Sciatic nerve (tissue), 2 donors: Measurements from ENCODE around the gene SRPK2. TPM values are rescaled to one million over a fixed set of nuclear protein-coding genes. Genes with fewer than 3 reads are reported as not detected.
"Not testable (repeated sequence)": the region's sequence is repeated elsewhere in the genome, so short reads cannot be mapped to it uniquely, and the experiment has no call there.

Experiments used
- ATAC-seq: fragments of 200-7000 bp; cut with Tn5 transposase; one replicate; pipeline ENCODE4 v1.9.1; 2020; ENCODE audit warnings: mild to moderate bottlenecking, moderate library complexity
- DNase-seq: peaks from one replicate; pipeline ENCODE4 v3.0.0-alpha.2; 2020; ENCODE audit warnings: low spot score
- intact Hi-C: fragments of 100-400 bp; cut with DNase I; formaldehyde crosslinking; loops from one replicate; pipeline ENCODE4 v1.14.2; 2022
- total RNA-seq: library from RNA; stranded (reverse); fragmentation: NEBNext Ultra II Directional; extraction: Animal tissue kit (Norgen Biotek cat#: 25700); gene quantifications from one replicate; pipeline ENCODE4 v1.2.1, GENCODE V29; 2021
- donor health status: DM: no; HTN: no; CAD: no.
- donor health status: DM: no; HTN: no; CAD: no.

SRPK2 gene
- total RNA-seq, 1 donor from 2014 or later: 72.8 TPM

GRCh38 chr7:105246679-105247078, 142.0 kb downstream of the SRPK2 start:
- DNase-seq: no peak
- ATAC-seq: no peak
- intact Hi-C loops: no loop called here

- DNase-seq (no peak), ATAC-seq (no peak)
- intact Hi-C loops: no loop called here
Measured at GRCh38 chr7:105246256-105246655, 142.5 kb downstream of the SRPK2 start.

GRCh38 chr7:105245398-105246114, 143.2 kb downstream of the SRPK2 start:
- DNase-seq (no peak), ATAC-seq (peak; percentile 57)
- intact Hi-C loops: no loop called here

GRCh38 chr7:105244594-105244993, 144.1 kb downstream of the SRPK2 start:
- no peak for DNase-seq
- intact Hi-C loops: no loop called here
- peak; percentile 21 for ATAC-seq

- ATAC-seq (no peak), DNase-seq (no peak)
- intact Hi-C loops: no loop called here
Measured at GRCh38 chr7:105241198-105241597, 147.5 kb downstream of the SRPK2 start.

- intact Hi-C loops: no loop called here
- ATAC-seq (no peak), DNase-seq (no peak)
Measured at GRCh38 chr7:105238198-105238765, 150.4 kb downstream of the SRPK2 start.

GRCh38 chr7:105234886-105235285, 153.8 kb downstream of the SRPK2 start:
- intact Hi-C loops: no loop called here
- DNase-seq: no peak
- no peak for ATAC-seq

- ATAC-seq, DNase-seq, intact Hi-C loops: not testable (repeated sequence)
Measured at GRCh38 chr7:105232829-105233291, 155.9 kb downstream of the SRPK2 start.

- intact Hi-C loops: no loop called here
- ATAC-seq (no peak), DNase-seq (no peak)
Measured at GRCh38 chr7:105230486-105230885, 158.2 kb downstream of the SRPK2 start.

- intact Hi-C loops: no loop called here
- no peak for DNase-seq
- no peak for ATAC-seq
Measured at GRCh38 chr7:105229641-105230040, 159.1 kb downstream of the SRPK2 start.

- ATAC-seq: no peak
- intact Hi-C loops: no loop called here
- no peak for DNase-seq
Measured at GRCh38 chr7:105228555-105228954, 160.2 kb downstream of the SRPK2 start.

- DNase-seq: no peak
- ATAC-seq: no peak
- intact Hi-C loops: no loop called here
Measured at GRCh38 chr7:105227391-105227790, 161.3 kb downstream of the SRPK2 start.

- intact Hi-C loops: no loop called here
- ATAC-seq (peak; percentile 65), DNase-seq (no peak)
Measured at GRCh38 chr7:105224884-105225651, 163.7 kb downstream of the SRPK2 start.

GRCh38 chr7:105222953-105223352, 165.8 kb downstream of the SRPK2 start:
- DNase-seq: no peak
- intact Hi-C loops: no loop called here
- peak; percentile 50 for ATAC-seq

GRCh38 chr7:105219771-105220160, 169.0 kb downstream of the SRPK2 start:
- no peak for ATAC-seq
- DNase-seq: no peak
- intact Hi-C loops: no loop called here

GRCh38 chr7:105218939-105219770, 169.6 kb downstream of the SRPK2 start:
- no peak for ATAC-seq
- intact Hi-C loops: no loop called here

GRCh38 chr7:105218215-105218614, 170.5 kb downstream of the SRPK2 start:
- intact Hi-C loops: no loop called here
- ATAC-seq (no peak), DNase-seq (no peak)

More at GRCh38 chr7:105218939-105219770, 169.6 kb downstream of the SRPK2 start:
- DNase-seq: no peak

GRCh38 chr7:105216786-105217185, 171.9 kb downstream of the SRPK2 start:
- intact Hi-C loops: no loop called here
- ATAC-seq: no peak
- no peak for DNase-seq

- no peak for ATAC-seq
- intact Hi-C loops: no loop called here
- no peak for DNase-seq
Measured at GRCh38 chr7:105215821-105216220, 172.9 kb downstream of the SRPK2 start.
